Fibroblast of skin of right biceps (primary cell): ENCODE data around the gene TAF9B.
"Not testable (repeated sequence)": the region's sequence is repeated elsewhere in the genome, so short reads cannot be mapped to it uniquely, and the experiment has no call there.

Source experiments
- DNase-seq: peaks from one replicate; pipeline ENCODE4 v3.0.0-alpha.2; 2013

The TAF9B gene, protein sequence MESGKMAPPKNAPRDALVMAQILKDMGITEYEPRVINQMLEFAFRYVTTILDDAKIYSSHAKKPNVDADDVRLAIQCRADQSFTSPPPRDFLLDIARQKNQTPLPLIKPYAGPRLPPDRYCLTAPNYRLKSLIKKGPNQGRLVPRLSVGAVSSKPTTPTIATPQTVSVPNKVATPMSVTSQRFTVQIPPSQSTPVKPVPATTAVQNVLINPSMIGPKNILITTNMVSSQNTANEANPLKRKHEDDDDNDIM

GRCh38 chrX:78139160-78140123 is at the start of gene TAF9B:
TSS of gene TAF9B (minus strand) at chrX:78139650. CDS start at chrX:78139611, 39 bp downstream.
- DNase-seq = peak; percentile 83

DNA sequence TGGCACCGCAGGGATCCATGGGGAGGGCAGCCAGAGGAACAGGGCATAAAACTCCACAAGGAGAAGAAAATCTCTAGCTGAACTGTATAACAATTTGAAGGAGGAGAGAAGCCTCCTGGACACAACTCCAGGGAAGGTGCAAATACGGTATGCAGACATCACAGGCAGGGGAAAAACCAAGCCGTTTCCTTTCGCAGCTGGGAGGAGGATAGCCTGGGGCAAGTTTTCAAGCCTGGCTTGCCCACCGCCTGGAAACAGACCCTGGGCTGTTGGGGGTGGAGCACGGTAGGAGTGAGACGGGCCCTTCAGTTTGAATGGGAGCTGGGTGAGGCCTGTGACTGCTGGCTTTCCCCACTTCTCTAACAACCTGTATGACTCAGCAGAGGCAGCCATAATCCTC is 43.4 kb upstream of the TAF9B start:
- DNase-seq = no peak

- DNase-seq = no peak
Observed at GRCh38 chrX:78181307-78181706, 41.9 kb upstream of the TAF9B start.

DNA sequence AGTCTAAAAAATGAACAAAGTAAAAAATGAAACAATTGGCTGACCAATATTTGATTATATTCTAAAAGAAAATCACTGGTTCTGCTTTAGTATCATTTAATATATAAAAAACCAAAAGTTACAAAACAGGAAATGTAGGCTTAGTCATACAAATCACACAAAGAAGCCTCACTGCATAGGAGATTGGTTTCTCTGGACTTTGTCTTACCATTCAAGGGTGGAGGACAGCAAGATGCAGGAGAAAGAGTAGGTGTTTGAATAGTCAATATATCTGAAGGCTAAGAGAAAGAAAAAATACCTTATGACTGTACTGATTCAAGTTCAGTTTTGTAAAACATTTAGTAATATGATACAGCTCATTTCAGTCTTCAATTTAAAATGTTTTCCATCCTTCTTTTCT is 28.6 kb upstream of the TAF9B start:
- DNase-seq = no peak

DNA sequence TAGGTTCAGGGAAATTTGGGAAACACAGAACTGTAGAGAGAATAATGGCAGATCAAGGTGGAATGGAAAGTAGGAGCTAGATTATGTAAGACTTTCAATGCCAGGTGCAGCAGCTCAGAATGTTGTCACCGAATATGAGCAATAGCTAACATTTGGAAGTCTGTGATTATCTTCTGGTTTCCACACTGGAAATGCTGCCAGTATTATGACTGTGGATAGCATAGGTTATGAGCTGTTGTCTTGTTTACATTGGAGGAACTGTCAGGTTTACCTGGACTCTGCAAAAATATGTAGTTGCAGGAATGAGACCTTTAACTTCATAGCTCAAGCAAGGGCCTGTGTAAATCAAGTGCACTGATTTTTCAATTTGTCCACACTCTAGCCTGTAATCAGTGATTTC is 26.0 kb upstream of the TAF9B start:
- no peak for DNase-seq

- not testable (repeated sequence) for DNase-seq
Observed at GRCh38 chrX:78163175-78163574, 23.7 kb upstream of the TAF9B start.

- not testable (repeated sequence) for DNase-seq
Observed at GRCh38 chrX:78160711-78161110, 21.3 kb upstream of the TAF9B start.

- not testable (repeated sequence) for DNase-seq
Observed at GRCh38 chrX:78157846-78158245, 18.4 kb upstream of the TAF9B start.

DNA sequence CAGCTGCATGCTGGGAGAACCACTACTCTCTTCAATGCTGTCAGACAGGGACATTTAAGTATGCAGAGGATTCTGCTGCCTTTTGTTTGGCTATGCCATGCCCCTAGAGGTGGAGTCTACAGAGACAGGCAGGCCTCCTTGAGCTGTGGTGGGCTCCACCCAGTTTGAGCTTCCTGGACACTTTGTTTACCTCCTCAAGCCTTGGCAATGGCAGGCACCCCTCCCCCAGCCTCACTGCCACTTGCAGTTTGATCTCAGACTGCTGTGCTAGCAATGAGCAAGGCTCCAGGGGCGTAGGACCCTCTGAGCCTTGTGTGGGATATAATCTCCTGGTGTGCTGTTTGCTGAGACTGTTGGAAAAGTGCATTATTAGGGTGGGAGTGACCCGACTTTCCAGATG is 17.9 kb upstream of the TAF9B start:
- not testable (repeated sequence) for DNase-seq

DNA sequence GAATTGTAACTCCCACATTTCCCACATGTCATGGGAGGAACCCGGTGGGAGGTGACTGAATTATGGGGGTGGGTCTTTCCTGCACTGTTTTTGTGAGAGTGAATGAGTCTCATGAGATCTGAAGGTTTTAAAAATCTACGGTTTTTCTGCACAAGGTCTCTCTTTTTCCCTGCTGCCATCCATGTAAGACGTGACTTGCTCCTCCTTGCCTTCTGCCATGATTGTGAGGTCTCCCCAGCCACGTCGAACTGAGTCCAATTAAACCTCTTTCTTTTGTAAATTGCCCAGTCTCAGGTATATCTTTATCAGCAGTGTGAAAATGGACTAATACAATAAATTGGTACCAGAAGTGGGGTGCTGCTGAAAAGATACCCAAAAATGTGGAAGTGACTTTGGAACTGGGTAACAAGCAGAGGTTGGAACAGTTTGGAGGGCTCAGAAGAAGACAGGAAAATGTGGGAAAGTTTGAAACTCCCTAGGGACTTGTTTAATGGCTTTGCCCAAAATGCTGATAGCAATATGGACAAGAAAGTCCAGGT is 7.6 kb upstream of the TAF9B start:
- not testable (repeated sequence) for DNase-seq

- no peak for DNase-seq
Observed at GRCh38 chrX:78140206-78140605, 756 bp upstream of the TAF9B start.

DNA sequence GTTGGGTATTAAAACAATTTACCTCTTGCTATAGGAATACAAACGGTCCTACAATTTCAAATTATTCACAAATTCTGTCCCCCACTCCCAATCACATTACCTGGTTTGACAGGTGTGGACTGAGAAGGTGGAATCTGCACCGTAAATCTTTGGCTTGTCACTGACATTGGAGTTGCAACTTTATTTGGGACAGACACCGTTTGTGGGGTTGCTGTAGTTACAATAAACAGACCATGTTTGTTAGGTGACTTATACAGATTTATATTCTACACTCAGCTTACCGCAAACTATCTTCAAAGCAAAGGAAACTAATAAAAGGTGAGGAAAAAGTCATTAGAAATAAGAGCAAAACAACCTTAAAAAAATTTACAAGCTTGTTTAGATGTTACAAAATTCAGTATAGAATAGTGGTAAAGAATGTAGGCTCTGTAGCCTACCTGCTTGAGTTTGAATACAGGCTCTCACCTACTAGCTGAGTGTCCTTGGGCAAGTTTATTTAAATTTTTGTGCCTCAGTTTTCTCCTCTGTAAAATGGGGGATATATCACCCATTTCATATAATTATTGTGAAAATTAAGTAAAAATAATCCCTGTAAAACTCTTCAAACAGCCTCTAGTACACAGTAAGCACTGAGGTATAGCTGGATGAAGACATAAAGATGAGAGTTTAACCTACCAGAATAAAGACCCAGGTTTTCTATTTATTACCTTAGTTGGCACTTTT is 6.1 kb downstream of the TAF9B start:
- DNase-seq = no peak

GRCh38 chrX:78131117-78131516 is 8.3 kb downstream of the TAF9B start:
- DNase-seq = no peak

DNA sequence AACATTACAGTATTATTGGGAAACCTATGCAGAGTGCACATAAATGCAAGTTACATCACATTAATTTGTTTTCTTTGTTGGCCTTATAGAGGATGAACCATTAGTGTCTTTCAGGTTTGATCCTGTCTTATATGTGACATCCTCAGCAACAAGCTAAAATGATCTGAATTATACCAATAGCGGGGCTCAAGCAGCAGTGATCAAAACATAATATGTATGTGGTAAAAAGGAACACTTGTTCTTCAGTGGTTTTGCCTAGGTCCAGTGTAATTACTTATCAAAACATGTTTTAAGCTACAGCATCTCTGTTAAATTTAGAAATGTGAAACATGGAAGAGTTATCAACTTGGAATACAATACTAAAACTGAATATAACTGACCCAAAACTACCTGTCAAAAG is 9.1 kb downstream of the TAF9B start:
- DNase-seq = no peak

- DNase-seq = no peak
Observed at GRCh38 chrX:78129714-78130113, 9.7 kb downstream of the TAF9B start.

GRCh38 chrX:78125781-78126180 is 13.7 kb downstream of the TAF9B start:
- not testable (repeated sequence) for DNase-seq

DNA sequence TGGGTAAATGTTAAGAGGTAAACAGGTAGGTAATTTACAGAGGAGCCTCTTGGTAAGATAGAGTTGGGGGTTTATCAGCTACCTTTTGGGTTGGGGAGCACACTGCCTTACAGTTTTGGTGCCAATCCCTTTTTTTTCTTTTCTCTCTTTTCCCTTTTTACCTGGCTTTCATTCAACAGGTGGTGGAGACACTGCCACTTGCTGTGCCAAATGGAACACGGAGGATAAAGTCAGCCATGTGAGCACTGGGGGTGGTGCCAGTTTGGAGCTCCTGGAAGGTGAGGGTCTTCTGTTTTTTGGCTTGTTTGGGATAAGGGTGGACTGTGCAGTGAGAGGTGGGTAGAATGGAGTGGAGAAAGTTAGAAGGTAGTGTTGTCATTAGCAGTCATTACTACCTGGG is 14.3 kb downstream of the TAF9B start:
- DNase-seq = no peak

DNA sequence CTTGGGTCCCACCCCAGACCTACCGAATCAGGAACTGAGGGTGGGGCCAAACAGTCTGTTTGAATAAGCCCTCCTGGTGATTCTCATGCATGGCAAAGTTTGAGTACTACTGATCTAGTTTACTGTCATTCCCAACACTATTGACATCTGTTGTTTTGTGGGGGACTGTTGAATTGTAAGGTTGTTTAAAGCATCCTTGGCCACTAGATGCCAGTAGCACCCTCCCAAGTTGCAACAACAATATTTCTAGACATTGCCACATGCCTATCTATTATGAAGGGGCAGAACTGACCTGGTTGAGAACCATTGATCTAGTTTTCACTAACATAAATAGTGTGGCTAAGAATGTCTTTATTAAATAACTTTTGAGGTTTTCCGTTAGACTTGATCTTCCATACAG is 15.1 kb downstream of the TAF9B start:
- DNase-seq = no peak

DNA sequence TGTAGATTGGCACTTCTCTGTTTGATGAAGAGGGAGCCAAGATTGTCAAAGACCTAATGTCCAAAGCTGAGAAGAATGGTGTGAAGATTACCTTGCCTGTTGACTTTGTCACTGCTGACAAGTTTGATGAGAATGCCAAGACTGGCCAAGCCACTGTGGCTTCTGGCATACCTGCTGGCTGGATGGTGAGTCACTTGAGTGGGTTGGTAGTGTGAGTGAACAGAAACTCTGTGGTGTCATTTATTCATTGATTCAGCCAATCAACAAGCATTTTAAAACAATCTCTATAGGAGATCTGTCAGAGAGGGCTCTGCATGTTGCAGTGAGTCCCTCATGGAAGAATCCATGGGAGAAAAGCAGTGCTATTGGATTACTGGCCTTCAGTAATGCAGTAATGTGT is 16.3 kb downstream of the TAF9B start:
- peak; percentile 39 for DNase-seq

- no peak for DNase-seq
Observed at GRCh38 chrX:78119521-78120227, 19.8 kb downstream of the TAF9B start.

GRCh38 chrX:78118628-78119027 is 20.8 kb downstream of the TAF9B start:
- no peak for DNase-seq

DNA sequence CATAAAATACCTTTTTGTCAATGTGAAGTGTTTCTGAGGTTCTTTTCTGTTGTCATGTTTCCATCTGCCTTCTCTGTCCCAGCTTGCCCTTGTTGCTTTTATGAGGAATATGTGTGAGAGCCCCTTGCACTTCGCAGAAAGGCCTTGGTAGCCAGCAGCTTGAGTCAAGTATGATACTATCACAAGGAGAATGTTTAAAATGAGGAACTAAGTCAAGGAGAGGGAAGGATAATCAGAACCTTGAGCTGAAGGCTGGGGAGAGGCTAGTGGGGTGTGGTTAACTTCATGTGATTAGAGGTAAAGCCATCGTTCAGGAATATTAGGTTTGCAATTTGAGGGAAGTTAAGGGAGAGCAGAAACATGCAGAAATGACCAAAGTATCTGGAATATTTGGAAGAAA is 22.7 kb downstream of the TAF9B start:
- DNase-seq = no peak

DNA sequence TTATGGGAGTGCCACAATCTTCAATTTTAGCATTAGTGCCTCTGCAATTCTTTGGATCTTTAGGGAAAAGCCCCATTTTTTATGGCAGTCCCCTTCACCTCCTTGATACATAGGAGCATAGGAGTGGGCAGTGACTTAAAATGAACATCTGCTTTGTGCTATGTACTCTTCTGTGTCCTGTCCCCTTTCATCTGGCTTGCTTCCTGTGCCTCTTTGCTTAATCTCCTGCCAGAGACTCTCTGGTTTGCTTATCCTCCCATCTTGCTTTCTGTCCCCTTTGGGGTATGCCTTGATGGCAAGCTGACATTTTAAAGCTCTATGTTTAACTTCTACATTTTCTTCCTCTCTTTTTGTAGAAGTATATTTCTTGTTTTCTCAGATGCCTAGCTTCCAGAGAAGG is 23.1 kb downstream of the TAF9B start:
- no peak for DNase-seq
